Lower leg skin (tissue), 4 donors: Measurements from ENCODE around the gene METTL26. TPM values are rescaled to one million over a fixed set of nuclear protein-coding genes. Genes with fewer than 3 reads are reported as not detected.
A peak's percentile ranks its signal among the peaks of the same experiment; 100 is the strongest.

Source experiments
- DNase-seq, 2 donors: peaks; one replicate each; pipeline ENCODE4 v3.0.0-alpha.2; 2019; ENCODE audit warnings: low spot score in 2 of 2
- H3K4me3 ChIP-seq: fragments of 200-600 bp; sonication (generic); 2 replicates; pipeline ENCODE4 v1.5.1; 2017; ENCODE audit warnings: mild to moderate bottlenecking, low read depth; ENCODE audit not compliant: poor library complexity, severe bottlenecking
- CTCF ChIP-seq, 3 donors: fragments of 450-650 bp; IDR thresholded peaks; one replicate each; pipeline ENCODE4 v1.5.1; 2016; ENCODE audit warnings: antibody characterized with exemption in 3 of 3, mild to moderate bottlenecking in 3 of 3, moderate library complexity in 2 of 3
- POLR2A ChIP-seq, 2 donors: fragments of 450-650 bp; IDR thresholded peaks; one replicate each; pipeline ENCODE4 v1.6.1; 2016 to 2017; ENCODE audit warnings: antibody characterized with exemption in 2 of 2, mild to moderate bottlenecking in 1 of 2, moderate library complexity in 1 of 2
- whole genome bisulfite sequencing, 2 donors: methylation state at CpG; one replicate each; pipeline ENCODE4 v1.1.5; 2018; 5-methylcytosine and 5-hydroxymethylcytosine counted together
- intact Hi-C: fragments of 100-400 bp; cut with DNase I; formaldehyde crosslinking; loops from one replicate; pipeline ENCODE4 v1.15.0; 2023; ENCODE audit warnings: low total_unique reads
- total RNA-seq, 4 donors: library from RNA; depleted of rRNA; stranded (reverse); fragments of >200 nt; gene quantifications; one replicate each; pipeline ENCODE4 v1.1.0, GENCODE V29; 2016

The METTL26 gene
- total RNA-seq, 4 donors from 2014 or later = 108 to 161 (median 111) TPM

- intact Hi-C loops = no loop called here
- peak overlapping the region; percentile 67 for H3K4me3 ChIP-seq
- DNase-seq = peak; percentile 97 to 100
- TF ChIP-seq CTCF (IDR thresholded peaks at IDR 0.05) (no peak), POLR2A (IDR thresholded peaks at IDR 0.05) (no peak)
- WGBS, 2 donors = 1 to 3% methylated on average over 27 to 43 of the region's 107 CpGs
These were observed 47.0 kb downstream of the METTL26 start for GRCh38 chr16:588889-589657.

- intact Hi-C loops = no loop called here
- TF ChIP-seq CTCF (IDR thresholded peaks at IDR 0.05) (no peak), POLR2A (IDR thresholded peaks at IDR 0.05) (no peak)
- DNase-seq = no peak
- 2% methylated on average over 9 to 13 of the region's 21 CpGs for WGBS, 2 donors
- peak overlapping the region; percentile 67 for H3K4me3 ChIP-seq
These were observed 47.5 kb downstream of the METTL26 start for GRCh38 chr16:588639-588888.

- 67 to 73% methylated on average over 11 to 14 of the region's 14 CpGs for WGBS, 2 donors
- H3K4me3 ChIP-seq = no peak overlapping the region
- DNase-seq = no peak
- no peak for TF ChIP-seq POLR2A (IDR thresholded peaks at IDR 0.05)
- TF ChIP-seq CTCF (IDR thresholded peaks at IDR 0.05) = no peak
- intact Hi-C loops = no loop called here
These were observed 49.2 kb downstream of the METTL26 start for GRCh38 chr16:586645-587590.

- TF ChIP-seq CTCF (IDR thresholded peaks at IDR 0.05) (no peak), POLR2A (IDR thresholded peaks at IDR 0.05) (no peak)
- DNase-seq = no peak
- WGBS, 2 donors = 29 to 39% methylated on average over 9 to 16 of the region's 16 CpGs
- intact Hi-C loops = no loop called here
- no peak overlapping the region for H3K4me3 ChIP-seq
These were observed 50.0 kb downstream of the METTL26 start for GRCh38 chr16:586047-586644.

GRCh38 chr16:585351-585750 lies 50.8 kb downstream of the METTL26 start:
- H3K4me3 ChIP-seq = no peak overlapping the region
- WGBS, 2 donors = 21 to 33% methylated on average over 3 to 9 of the region's 10 CpGs
- no peak for DNase-seq
- TF ChIP-seq CTCF (IDR thresholded peaks at IDR 0.05) = no peak
- no peak for TF ChIP-seq POLR2A (IDR thresholded peaks at IDR 0.05)
- intact Hi-C loops = no loop called here

Other genes with a start within 250 kb of the METTL26 start
- gene NME4, start 239.1 kb downstream of the METTL26 start, total RNA-seq = 10 to 100 TPM; 15.4 to 29.8 (median 19.5) TPM
- 10 to 100 TPM; 14.0 to 21.0 (median 18.8) TPM for gene DECR2, start 234.4 kb downstream of the METTL26 start, total RNA-seq
- gene RAB11FIP3, start 210.7 kb downstream of the METTL26 start, total RNA-seq = 10 to 100 TPM; 22.1 to 66.3 (median 27.7) TPM
- 10 to 100 TPM; 80.8 to 95.5 (median 84.6) TPM for gene CAPN15, start 108.6 kb downstream of the METTL26 start, total RNA-seq
- gene PRR35, start 75.9 kb downstream of the METTL26 start, total RNA-seq = not detected
- 1 to 10 TPM in 1 of 4 donors, under 1 TPM in 3; 0.49 to 1.0 (median 0.57) TPM for gene NHLRC4, start 69.3 kb downstream of the METTL26 start, total RNA-seq
- 10 to 100 TPM; 33.2 to 46.1 (median 43.5) TPM for gene PIGQ, start 66.3 kb downstream of the METTL26 start, total RNA-seq
- gene RAB40C, start 46.2 kb downstream of the METTL26 start, total RNA-seq = 100 to 1,000 TPM; 103 to 161 (median 122) TPM
- 1 to 10 TPM; 1.3 to 5.0 (median 2.8) TPM for gene WFIKKN1, start 5.3 kb downstream of the METTL26 start, total RNA-seq
- 10 to 100 TPM; 10.5 to 31.3 (median 23.2) TPM for gene MCRIP2, start 5.5 kb upstream of the METTL26 start, total RNA-seq
- 10 to 100 TPM; 11.1 to 32.1 (median 18.9) TPM for gene WDR90, start 13.1 kb upstream of the METTL26 start, total RNA-seq
- gene RHOT2, start 31.8 kb upstream of the METTL26 start, total RNA-seq = 10 to 100 TPM; 36.1 to 86.7 (median 58.7) TPM
- gene RHBDL1, start 39.4 kb upstream of the METTL26 start, total RNA-seq = 1 to 10 TPM; 1.4 to 5.3 (median 2.6) TPM
- gene STUB1, start 44.1 kb upstream of the METTL26 start, total RNA-seq = 100 to 1,000 TPM; 195 to 272 (median 198) TPM
- 10 to 100 TPM; 41.8 to 90.5 (median 82.3) TPM for gene JMJD8, start 48.0 kb upstream of the METTL26 start, total RNA-seq
- gene WDR24, start 54.1 kb upstream of the METTL26 start, total RNA-seq = 10 to 100 TPM; 13.8 to 21.8 (median 15.5) TPM
- 10 to 100 TPM; 18.3 to 33.6 (median 25.2) TPM for gene FBXL16, start 69.5 kb upstream of the METTL26 start, total RNA-seq
- gene METRN, start 78.8 kb upstream of the METTL26 start, total RNA-seq = 10 to 100 TPM; 24.2 to 48.4 (median 36.0) TPM
- 10 to 100 TPM; 24.9 to 42.4 (median 32.1) TPM for gene ANTKMT, start 84.8 kb upstream of the METTL26 start, total RNA-seq
- under 1 TPM in 2 of 4 donors, not detected in 2; 0.52 to 0.55 TPM for gene CCDC78, start 90.1 kb upstream of the METTL26 start, total RNA-seq
- gene HAGHL, start 90.8 kb upstream of the METTL26 start, total RNA-seq = 1 to 10 TPM; 4.5 to 6.3 (median 6.0) TPM
- 10 to 100 TPM; 34.7 to 75.8 (median 42.2) TPM for gene CIAO3, start 104.7 kb upstream of the METTL26 start, total RNA-seq
- gene MSLN, start 124.4 kb upstream of the METTL26 start, total RNA-seq = 1 to 10 TPM in 3 of 4 donors, not detected in 1; 1.1 to 4.3 (median 4.0) TPM
- gene RPUSD1, start 152.1 kb upstream of the METTL26 start, total RNA-seq = 10 to 100 TPM; 20.2 to 27.9 (median 25.5) TPM
- 10 to 100 TPM in 3 of 4 donors, 1 to 10 TPM in 1; 4.6 to 23.4 (median 12.2) TPM for gene CHTF18, start 152.3 kb upstream of the METTL26 start, total RNA-seq
- not detected for gene GNG13, start 164.4 kb upstream of the METTL26 start, total RNA-seq